Measurements from ENCODE around the gene ORC3. TPM values are rescaled to one million over a fixed set of nuclear protein-coding genes. Genes with fewer than 3 reads are reported as not detected.

ORC3 gene
- total RNA-seq, 3 donors from 2014 or later: 22.6 to 32.6 (median 26.6) TPM

- no peaks in the 10 kb centered on the region for H3K9me3 ChIP-seq
- no peak for TF ChIP-seq POLR2AphosphoS5 (IDR thresholded peaks at IDR 0.05)
- H3K4me3 ChIP-seq: no peak overlapping the region
- intact Hi-C loops (cut with DNase I; ENCODE audit: low total_unique reads): no loop called here
- DNase-seq (ENCODE audit: low spot score in 2 of 2): no peak
- no peak overlapping the region for H3K27ac ChIP-seq
- H3K27me3 ChIP-seq: no peaks in the 10 kb centered on the region
- H3K4me1 ChIP-seq: no peaks in the 10 kb centered on the region
- peaks cover 3% of the 10 kb centered on the region for H3K36me3 ChIP-seq
Observed at GRCh38 chr6:87670707-87671106, 80.8 kb downstream of the ORC3 start.

GRCh38 chr6:87671555-87672029, 81.7 kb downstream of the ORC3 start:
- Histone ChIP-seq H3K36me3 (peaks cover 4% of the 10 kb centered on the region), H3K27ac (peak overlapping the region in 1 of 2 donors; percentile 14), H3K4me3 (no peak overlapping the region), H3K27me3 (no peaks in the 10 kb centered on the region), H3K4me1 (no peaks in the 10 kb centered on the region), H3K9me3 (no peaks in the 10 kb centered on the region)
- DNase-seq (ENCODE audit: low spot score in 2 of 2): no peak
- intact Hi-C loops (cut with DNase I; ENCODE audit: low total_unique reads): no loop called here
- TF ChIP-seq POLR2AphosphoS5 (IDR thresholded peaks at IDR 0.05) (no peak), POLR2A (IDR thresholded peaks at IDR 0.05) (no peak), CTCF (IDR thresholded peaks at IDR 0.05) (no peak)

GRCh38 chr6:87672641-87673040, 82.7 kb downstream of the ORC3 start:
- H3K27me3 ChIP-seq: no peaks in the 10 kb centered on the region
- no peak overlapping the region for H3K27ac ChIP-seq
- no peaks in the 10 kb centered on the region for H3K4me1 ChIP-seq
- H3K4me3 ChIP-seq: no peak overlapping the region
- no peaks in the 10 kb centered on the region for H3K9me3 ChIP-seq
- DNase-seq (ENCODE audit: low spot score in 2 of 2): no peak
- intact Hi-C loops (cut with DNase I; ENCODE audit: low total_unique reads): no loop called here
- H3K36me3 ChIP-seq: peaks cover 4% of the 10 kb centered on the region
- TF ChIP-seq POLR2A (IDR thresholded peaks at IDR 0.05) (no peak), CTCF (IDR thresholded peaks at IDR 0.05) (no peak), POLR2AphosphoS5 (IDR thresholded peaks at IDR 0.05) (no peak)

GRCh38 chr6:87673237-87673636, 83.3 kb downstream of the ORC3 start:
- Histone ChIP-seq H3K36me3 (peaks cover 4% of the 10 kb centered on the region), H3K9me3 (no peaks in the 10 kb centered on the region), H3K4me3 (no peak overlapping the region), H3K27ac (no peak overlapping the region), H3K4me1 (no peaks in the 10 kb centered on the region), H3K27me3 (no peaks in the 10 kb centered on the region)
- TF ChIP-seq POLR2AphosphoS5 (IDR thresholded peaks at IDR 0.05): no peak
- TF ChIP-seq CTCF (IDR thresholded peaks at IDR 0.05): no peak
- no peak for DNase-seq (ENCODE audit: low spot score in 2 of 2)
- intact Hi-C loops (cut with DNase I; ENCODE audit: low total_unique reads): no loop called here

- Histone ChIP-seq H3K4me1 (no peaks in the 10 kb centered on the region), H3K4me3 (no peak overlapping the region), H3K9me3 (no peaks in the 10 kb centered on the region), H3K27ac (no peak overlapping the region), H3K36me3 (peaks cover 4% of the 10 kb centered on the region), H3K27me3 (no peaks in the 10 kb centered on the region)
- intact Hi-C loops (cut with DNase I; ENCODE audit: low total_unique reads): no loop called here
- TF ChIP-seq POLR2AphosphoS5 (IDR thresholded peaks at IDR 0.05) (no peak), POLR2A (IDR thresholded peaks at IDR 0.05) (no peak), CTCF (IDR thresholded peaks at IDR 0.05) (no peak)
- no peak for DNase-seq (ENCODE audit: low spot score in 2 of 2)
Observed at GRCh38 chr6:87674290-87674689, 84.4 kb downstream of the ORC3 start.
